MM.1S (cell line): Measurements from ENCODE around the gene UBE2D2.
"Not testable (repeated sequence)": the region's sequence is repeated elsewhere in the genome, so short reads cannot be mapped to it uniquely, and the experiment has no call there.

Source experiments
- EZH2 ChIP-seq: fragments of 300-600 bp; sonication (generic); optimal IDR thresholded peaks from 2 replicates; pipeline ENCODE3; 2017; ENCODE audit warnings: low read depth, mild to moderate bottlenecking, antibody characterized with exemption, low read length, mixed read lengths
- EZH2phosphoT487 ChIP-seq: fragments of 300-600 bp; sonication (generic); IDR thresholded peaks from 2 replicates; pipeline ENCODE4 v1.6.1; 2018; ENCODE audit warnings: antibody characterized with exemption, low read length
- TF ChIP-seq, protein P1 (sequence below): fragments of 300-600 bp; sonication (generic); IDR thresholded peaks from 2 replicates; pipeline ENCODE4 v1.5.1; 2016; ENCODE audit warnings: antibody characterized with exemption, low read length, mixed read lengths

DNA sequence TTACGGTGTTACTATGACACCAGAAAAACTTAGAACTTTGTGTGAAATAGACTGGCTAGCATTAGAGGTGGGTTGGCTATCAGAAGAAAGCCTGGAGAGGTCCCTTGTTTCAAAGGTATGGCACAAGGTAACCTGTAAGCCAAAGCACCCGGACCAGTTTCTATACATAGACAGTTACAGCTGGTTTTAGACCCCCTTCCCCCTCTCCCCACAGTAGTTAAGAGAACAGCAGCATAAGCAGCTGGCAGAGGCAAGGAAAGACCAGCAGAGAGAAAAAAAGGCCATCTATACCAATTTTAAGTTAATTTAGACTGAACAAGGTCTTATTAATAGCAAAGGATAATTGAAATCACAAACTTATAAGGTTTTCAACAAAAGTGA is 34.1 kb upstream of the UBE2D2 start:
- TF ChIP-seq, protein P1, sequence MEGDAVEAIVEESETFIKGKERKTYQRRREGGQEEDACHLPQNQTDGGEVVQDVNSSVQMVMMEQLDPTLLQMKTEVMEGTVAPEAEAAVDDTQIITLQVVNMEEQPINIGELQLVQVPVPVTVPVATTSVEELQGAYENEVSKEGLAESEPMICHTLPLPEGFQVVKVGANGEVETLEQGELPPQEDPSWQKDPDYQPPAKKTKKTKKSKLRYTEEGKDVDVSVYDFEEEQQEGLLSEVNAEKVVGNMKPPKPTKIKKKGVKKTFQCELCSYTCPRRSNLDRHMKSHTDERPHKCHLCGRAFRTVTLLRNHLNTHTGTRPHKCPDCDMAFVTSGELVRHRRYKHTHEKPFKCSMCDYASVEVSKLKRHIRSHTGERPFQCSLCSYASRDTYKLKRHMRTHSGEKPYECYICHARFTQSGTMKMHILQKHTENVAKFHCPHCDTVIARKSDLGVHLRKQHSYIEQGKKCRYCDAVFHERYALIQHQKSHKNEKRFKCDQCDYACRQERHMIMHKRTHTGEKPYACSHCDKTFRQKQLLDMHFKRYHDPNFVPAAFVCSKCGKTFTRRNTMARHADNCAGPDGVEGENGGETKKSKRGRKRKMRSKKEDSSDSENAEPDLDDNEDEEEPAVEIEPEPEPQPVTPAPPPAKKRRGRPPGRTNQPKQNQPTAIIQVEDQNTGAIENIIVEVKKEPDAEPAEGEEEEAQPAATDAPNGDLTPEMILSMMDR = not testable (repeated sequence)
- TF ChIP-seq EZH2, EZH2phosphoT487: not testable (repeated sequence)
